ENCODE data around the gene ELF4. TPM values are rescaled to one million over a fixed set of nuclear protein-coding genes. Genes with fewer than 3 reads are reported as not detected.

The ELF4 gene
- total RNA-seq, 1 experiment from 2014 or later = 0.81 TPM

DNA sequence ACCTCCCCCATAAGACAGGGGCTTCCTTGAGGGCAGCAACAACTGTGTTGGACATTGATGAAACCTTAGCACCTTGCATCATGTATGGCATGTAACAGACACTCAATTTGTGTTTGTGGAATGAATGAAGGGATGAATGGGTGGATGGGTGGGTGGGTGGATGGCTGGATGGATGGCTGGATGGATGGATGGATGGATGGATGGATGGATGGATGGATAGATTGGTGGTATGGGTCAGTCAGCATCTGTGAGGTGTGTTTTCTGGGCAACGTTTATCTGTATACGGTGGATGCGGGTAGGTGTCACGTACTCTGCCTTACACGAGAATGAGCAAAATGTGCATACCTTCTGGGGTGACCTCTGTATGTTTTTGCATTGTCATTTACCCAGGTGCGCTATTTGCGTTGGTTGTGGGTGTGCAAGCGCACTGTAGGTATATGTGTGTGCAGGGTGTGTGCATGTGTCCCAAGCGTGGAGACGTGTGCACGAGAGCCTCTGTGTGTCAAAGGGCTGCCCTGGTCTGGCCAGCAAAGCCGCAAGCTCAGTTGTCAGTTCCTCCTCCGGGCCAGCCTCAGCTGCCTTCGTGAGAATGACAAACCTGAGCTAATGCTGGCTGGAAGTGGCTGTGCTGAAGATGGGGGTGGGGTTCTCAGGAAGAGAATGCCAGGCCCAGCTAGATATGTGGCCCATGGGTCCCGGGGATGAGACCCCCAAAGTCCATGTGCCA, 26.5 kb downstream of the ELF4 start:
- H4K8ac ChIP-seq (replicated peaks; ENCODE audit: insufficient read length, low read depth, low read length) = no peak overlapping the region
- H3T11ph ChIP-seq (ENCODE audit: low read length) = no peak overlapping the region
- H3K23ac ChIP-seq (ENCODE audit: insufficient read length, low read depth, low read length) = no peak overlapping the region
- H2BK120ac ChIP-seq (ENCODE audit: low read depth, low read length, poor library complexity, severe bottlenecking) = no peak overlapping the region
- peaks cover 11% of the 10 kb centered on the region for H3K27me3 Mint-ChIP-seq (ENCODE audit: low read depth)
- H2BK12ac ChIP-seq (ENCODE audit: insufficient read length, low read depth, low read length) = no peak overlapping the region
- no peaks in the 10 kb centered on the region for H4K20me1 ChIP-seq (ENCODE audit: control insufficient read depth, insufficient read depth, insufficient read length)
- H3K27me3 ChIP-seq (ENCODE audit: insufficient read depth, low read length) = no peaks in the 10 kb centered on the region
- H2BK15ac ChIP-seq (ENCODE audit: low read depth, low read length) = no peak overlapping the region
- no peaks in the 10 kb centered on the region for H3K79me1 ChIP-seq (ENCODE audit: insufficient read depth, low read depth, low read length, poor library complexity, severe bottlenecking)
- no peak overlapping the region for H4K91ac ChIP-seq (ENCODE audit: insufficient read length, low read depth, low read length)
- H3K14ac ChIP-seq (ENCODE audit: insufficient read depth, low read length) = no peak overlapping the region
- H2BK20ac ChIP-seq (ENCODE audit: low read depth, low read length, poor library complexity, severe bottlenecking) = no peak overlapping the region
- peaks cover 10 to 43% of the 10 kb centered on the region in 2 experiments for H3K4me1 Mint-ChIP-seq
- H3K4ac ChIP-seq (ENCODE audit: low read depth, low read length) = no peak overlapping the region
- no peak overlapping the region for H4K5ac ChIP-seq (ENCODE audit: insufficient read length, low read depth, low read length)
- no peak for DNase-seq
- H3K9me3 Mint-ChIP-seq = peaks cover 0 to 83% of the 10 kb centered on the region in 2 experiments; a peak in 3 of 5 replicates
- no CpG with 5 or more reads among the region's 15 CpGs for WGBS (ENCODE audit: extremely low coverage, insufficient read length, low lambda C conversion rate)
- H3K27ac Mint-ChIP-seq = no peak overlapping the region
- H3K18ac ChIP-seq (ENCODE audit: insufficient read length, low read depth, low read length) = no peak overlapping the region
- H3K4me1 ChIP-seq (ENCODE audit: insufficient read depth, low read length) = 0 out of 2 replicates have a peak, but pooled peaks cover 3% of the 10 kb centered on the region
- no peaks in the 10 kb centered on the region for H3K23me2 ChIP-seq (ENCODE audit: insufficient read length, low read depth, low read length, poor library complexity, severe bottlenecking)
- TF ChIP-seq, protein P1, sequence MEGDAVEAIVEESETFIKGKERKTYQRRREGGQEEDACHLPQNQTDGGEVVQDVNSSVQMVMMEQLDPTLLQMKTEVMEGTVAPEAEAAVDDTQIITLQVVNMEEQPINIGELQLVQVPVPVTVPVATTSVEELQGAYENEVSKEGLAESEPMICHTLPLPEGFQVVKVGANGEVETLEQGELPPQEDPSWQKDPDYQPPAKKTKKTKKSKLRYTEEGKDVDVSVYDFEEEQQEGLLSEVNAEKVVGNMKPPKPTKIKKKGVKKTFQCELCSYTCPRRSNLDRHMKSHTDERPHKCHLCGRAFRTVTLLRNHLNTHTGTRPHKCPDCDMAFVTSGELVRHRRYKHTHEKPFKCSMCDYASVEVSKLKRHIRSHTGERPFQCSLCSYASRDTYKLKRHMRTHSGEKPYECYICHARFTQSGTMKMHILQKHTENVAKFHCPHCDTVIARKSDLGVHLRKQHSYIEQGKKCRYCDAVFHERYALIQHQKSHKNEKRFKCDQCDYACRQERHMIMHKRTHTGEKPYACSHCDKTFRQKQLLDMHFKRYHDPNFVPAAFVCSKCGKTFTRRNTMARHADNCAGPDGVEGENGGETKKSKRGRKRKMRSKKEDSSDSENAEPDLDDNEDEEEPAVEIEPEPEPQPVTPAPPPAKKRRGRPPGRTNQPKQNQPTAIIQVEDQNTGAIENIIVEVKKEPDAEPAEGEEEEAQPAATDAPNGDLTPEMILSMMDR (conservative IDR thresholded peaks at IDR 0.05) = no peak
- no peak overlapping the region for H3K4me2 ChIP-seq (ENCODE audit: insufficient read depth, insufficient read length, low read length)
- H3K9me3 ChIP-seq (ENCODE audit: control insufficient read depth, low read depth, low read length) = no peaks in the 10 kb centered on the region
- no peak overlapping the region for H2BK5ac ChIP-seq (ENCODE audit: insufficient read length, low read length)
- no peaks in the 10 kb centered on the region for H3K79me2 ChIP-seq (ENCODE audit: insufficient read depth, low read length)
- no peak overlapping the region for H3K4me3 Mint-ChIP-seq
- no peak overlapping the region for H2AK5ac ChIP-seq (ENCODE audit: insufficient read length, low read length)
- H3K36me3 Mint-ChIP-seq (ENCODE audit: insufficient read depth in 1 of 3, low read depth in 3 of 3) = peaks cover 0 to 2% (median 0%) of the 10 kb centered on the region in 3 experiments; a peak in 1 of 7 replicates
- no peak overlapping the region for H3K56ac ChIP-seq (ENCODE audit: insufficient read length, low read depth, low read length)
- no peak overlapping the region for H3K27ac ChIP-seq (ENCODE audit: insufficient read length, low read depth, low read length)
- H2AFZ ChIP-seq (ENCODE audit: low read length) = no peak overlapping the region
- no peak overlapping the region for H3K9ac ChIP-seq (ENCODE audit: extremely low read depth, insufficient read length, low read length)

Measured in H9 (cell line).